Fibroblast of lung (primary cell): ENCODE data around the gene ALDH7A1. TPM values are rescaled to one million over a fixed set of nuclear protein-coding genes. Genes with fewer than 3 reads are reported as not detected.
A peak's percentile ranks its signal among the peaks of the same experiment; 100 is the strongest.
"Not testable (repeated sequence)": the region's sequence is repeated elsewhere in the genome, so short reads cannot be mapped to it uniquely, and the experiment has no call there.

Experiments used
- DNase-seq, 2 donors: peaks; one replicate each; pipeline versions ENCODE4 v3.0.0 to v3.0.0-alpha.2; 2010; ENCODE audit warnings: low read depth in 2 of 2
- H2AFZ ChIP-seq: 2 replicates; pipeline ENCODE4 v1.5.1; 2012; ENCODE audit warnings: low read length, control low read depth, inconsistent platforms
- H3K27ac ChIP-seq: 2 replicates; pipeline ENCODE4 v1.5.1; 2011; ENCODE audit warnings: low read length, control low read depth; ENCODE audit not compliant: insufficient read depth
- H3K27me3 ChIP-seq: 2 replicates; pipeline ENCODE4 v1.5.1; 2011; ENCODE audit warnings: mild to moderate bottlenecking, low read length; ENCODE audit not compliant: control insufficient read depth, insufficient read depth
- H3K36me3 ChIP-seq: 2 replicates; pipeline ENCODE4 v1.5.1; 2011; ENCODE audit warnings: low read length; ENCODE audit not compliant: control insufficient read depth, insufficient read depth
- H3K4me1 ChIP-seq: 2 replicates; pipeline ENCODE4 v1.5.1; 2011; ENCODE audit warnings: low read length; ENCODE audit not compliant: control insufficient read depth, insufficient read depth; ENCODE audit errors: extremely low read depth
- H3K4me2 ChIP-seq: 2 replicates; pipeline ENCODE4 v1.5.1; 2011; ENCODE audit warnings: low read length, control low read depth; ENCODE audit not compliant: insufficient read depth; ENCODE audit errors: extremely low read depth
- H3K4me3 ChIP-seq, 4 experiments: fragments of 200-600 bp in 1 of 4; sonication (generic) in 1 of 4; replicated peaks in 1 of 4; 2 replicates each; pipeline ENCODE4 v1.5.1; 2011 to 2016; ENCODE audit warnings: low read length in 4 of 4, low read depth in 3 of 4, mild to moderate bottlenecking in 3 of 4, control low read depth in 2 of 4, inconsistent platforms in 1 of 4, mixed read lengths in 1 of 4; ENCODE audit not compliant: insufficient read depth in 1 of 4; ENCODE audit errors: control extremely low read depth in 1 of 4
- H3K79me2 ChIP-seq: 2 replicates; pipeline ENCODE4 v1.5.1; 2012; ENCODE audit warnings: mild to moderate bottlenecking, low read length, inconsistent platforms; ENCODE audit not compliant: control insufficient read depth, insufficient read depth
- H3K9ac ChIP-seq: 2 replicates; pipeline ENCODE4 v1.5.1; 2011; ENCODE audit warnings: mild to moderate bottlenecking, low read length, control low read depth; ENCODE audit not compliant: insufficient read depth
- H3K9me3 ChIP-seq: 2 replicates; pipeline ENCODE4 v1.5.1; 2012; ENCODE audit warnings: low read depth, low read length; ENCODE audit not compliant: control insufficient read depth, insufficient read depth
- H4K20me1 ChIP-seq: 2 replicates; pipeline ENCODE4 v1.5.1; 2011; ENCODE audit warnings: low read length; ENCODE audit not compliant: control insufficient read depth, insufficient read depth; ENCODE audit errors: extremely low read depth
- EZH2 ChIP-seq: IDR thresholded peaks from 2 replicates; pipeline ENCODE4 v1.5.1; 2012; ENCODE audit warnings: low read length, control low read depth, mild to moderate bottlenecking; ENCODE audit errors: missing control alignments
- polyA plus RNA-seq, 2 donors: library from polyadenylated mRNA; depleted of rRNA in 1 of 2; stranded (reverse) in 1 of 2; unstranded in 1 of 2; fragments of >200 nt; gene quantifications; 2 replicates each; pipeline ENCODE4 v1.2.1, GENCODE V29; 2011 to 2012; ENCODE audit warnings: missing spikeins in 1 of 2
- total RNA-seq: library from RNA; depleted of rRNA; stranded (reverse); fragments of >200 nt; gene quantifications from 2 replicates; pipeline ENCODE4 v1.2.1, GENCODE V29; 2014
- TF ChIP-seq, protein P1 (sequence below), 2 donors: IDR thresholded peaks in 1 of 2; conservative IDR thresholded peaks in 1 of 2; 1 replicate in 1 of 2; 2 replicates in 1 of 2; pipeline ENCODE4 v1.5.1; 2011 to 2012; ENCODE audit warnings: low read length in 2 of 2, control low read depth in 1 of 2, inconsistent platforms in 1 of 2, low read depth in 1 of 2, mild to moderate bottlenecking in 1 of 2

ALDH7A1 gene
- total and polyA plus RNA-seq, 2 donors (not counting 1 experiment from before 2014, with no cell fraction given): 44.8 to 53.3 TPM

DNA sequence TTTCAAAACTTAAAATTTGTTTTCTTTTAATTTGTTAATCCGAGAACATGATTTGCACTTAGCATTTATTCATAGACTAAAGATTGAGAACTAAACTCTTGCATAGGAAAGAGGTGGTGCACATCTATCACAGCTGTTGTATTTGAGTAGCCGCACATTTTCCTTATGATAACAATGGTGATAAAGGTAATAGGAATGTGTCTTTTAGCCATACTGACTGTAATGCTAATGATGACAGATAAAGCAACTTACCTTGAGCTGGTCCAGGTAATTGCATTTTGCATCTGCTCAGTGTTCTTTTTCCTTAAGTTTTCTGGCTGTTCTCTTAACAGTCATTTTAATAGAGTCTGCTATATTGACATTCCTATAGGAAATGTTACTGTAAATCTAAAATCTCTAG, 24.8 kb upstream of the ALDH7A1 start:
- no peak for TF ChIP-seq EZH2
- TF ChIP-seq, protein P1, sequence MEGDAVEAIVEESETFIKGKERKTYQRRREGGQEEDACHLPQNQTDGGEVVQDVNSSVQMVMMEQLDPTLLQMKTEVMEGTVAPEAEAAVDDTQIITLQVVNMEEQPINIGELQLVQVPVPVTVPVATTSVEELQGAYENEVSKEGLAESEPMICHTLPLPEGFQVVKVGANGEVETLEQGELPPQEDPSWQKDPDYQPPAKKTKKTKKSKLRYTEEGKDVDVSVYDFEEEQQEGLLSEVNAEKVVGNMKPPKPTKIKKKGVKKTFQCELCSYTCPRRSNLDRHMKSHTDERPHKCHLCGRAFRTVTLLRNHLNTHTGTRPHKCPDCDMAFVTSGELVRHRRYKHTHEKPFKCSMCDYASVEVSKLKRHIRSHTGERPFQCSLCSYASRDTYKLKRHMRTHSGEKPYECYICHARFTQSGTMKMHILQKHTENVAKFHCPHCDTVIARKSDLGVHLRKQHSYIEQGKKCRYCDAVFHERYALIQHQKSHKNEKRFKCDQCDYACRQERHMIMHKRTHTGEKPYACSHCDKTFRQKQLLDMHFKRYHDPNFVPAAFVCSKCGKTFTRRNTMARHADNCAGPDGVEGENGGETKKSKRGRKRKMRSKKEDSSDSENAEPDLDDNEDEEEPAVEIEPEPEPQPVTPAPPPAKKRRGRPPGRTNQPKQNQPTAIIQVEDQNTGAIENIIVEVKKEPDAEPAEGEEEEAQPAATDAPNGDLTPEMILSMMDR (conservative IDR thresholded peaks at IDR 0.05 in 1 of 2, IDR thresholded peaks at IDR 0.05 in 1 of 2; ENCODE audit: low read depth in 1 of 2, low read length in 2 of 2): no peak
- H3K27me3 ChIP-seq: no peaks in the 10 kb centered on the region
- no peak overlapping the region for H3K4me2 ChIP-seq
- H3K27ac ChIP-seq: no peak overlapping the region
- peaks cover 5% of the 10 kb centered on the region for H3K36me3 ChIP-seq
- H4K20me1 ChIP-seq: no peaks in the 10 kb centered on the region
- H2AFZ ChIP-seq: no peak overlapping the region
- H3K79me2 ChIP-seq: peaks cover 7% of the 10 kb centered on the region
- H3K9ac ChIP-seq: no peak overlapping the region
- no peak overlapping the region for H3K4me3 ChIP-seq
- peak in 1 of 2 donors; percentile 32 for DNase-seq
- H3K4me1 ChIP-seq: peaks cover 5% of the 10 kb centered on the region
- H3K9me3 ChIP-seq: no peaks in the 10 kb centered on the region

GRCh38 chr5:126617603-126618002, 22.6 kb upstream of the ALDH7A1 start:
- H3K4me2 ChIP-seq, H4K20me1 ChIP-seq, H3K9me3 ChIP-seq, DNase-seq, H3K4me1 ChIP-seq, H3K27me3 ChIP-seq, H3K36me3 ChIP-seq, H3K9ac ChIP-seq, H2AFZ ChIP-seq, H3K27ac ChIP-seq, H3K4me3 ChIP-seq: not testable (repeated sequence)
- H3K79me2 ChIP-seq: peaks cover 14% of the 10 kb centered on the region

DNA sequence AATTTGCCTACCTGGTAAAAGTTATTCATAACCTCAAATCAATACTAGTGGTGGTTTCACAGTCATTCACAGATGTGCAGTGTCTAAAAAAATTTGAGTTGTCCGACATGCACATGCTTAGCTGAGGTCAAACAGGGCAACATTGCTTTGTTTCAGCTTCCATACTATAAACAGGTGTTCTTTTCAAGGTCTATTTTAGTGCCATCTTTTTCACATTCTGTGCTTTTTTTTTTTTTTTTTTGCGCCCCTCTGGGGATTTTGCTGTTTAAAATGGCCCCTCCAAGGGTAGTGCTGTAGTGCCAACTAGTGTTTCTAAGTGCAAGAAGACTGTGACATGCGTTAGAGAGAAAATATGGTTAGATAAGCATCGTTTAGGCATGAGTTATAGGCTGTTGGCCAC, 20.3 kb upstream of the ALDH7A1 start:
- Histone ChIP-seq H3K9me3 (no peaks in the 10 kb centered on the region), H3K27ac (no peak overlapping the region), H3K4me1 (no peaks in the 10 kb centered on the region), H3K79me2 (peaks cover 26% of the 10 kb centered on the region), H4K20me1 (no peaks in the 10 kb centered on the region), H3K4me2 (no peak overlapping the region), H2AFZ (no peak overlapping the region), H3K36me3 (peaks cover 9% of the 10 kb centered on the region), H3K9ac (no peak overlapping the region), H3K27me3 (no peaks in the 10 kb centered on the region), H3K4me3 (no peak overlapping the region)
- no peak for DNase-seq
- TF ChIP-seq EZH2: no peak
- TF ChIP-seq, protein P1 (conservative IDR thresholded peaks at IDR 0.05 in 1 of 2, IDR thresholded peaks at IDR 0.05 in 1 of 2; ENCODE audit: low read depth in 1 of 2, low read length in 2 of 2): no peak
